Astrocyte of the cerebellum (primary cell): ENCODE data around the gene MALAT1.
"Not testable (repeated sequence)": the region's sequence is repeated elsewhere in the genome, so short reads cannot be mapped to it uniquely, and the experiment has no call there.

ENCODE experiments used
- DNase-seq: peaks from one replicate; pipeline ENCODE4 v3.0.0-alpha.2; 2011; ENCODE audit warnings: low read depth
- H3K4me3 ChIP-seq: 2 replicates; pipeline ENCODE4 v1.5.1; 2011; ENCODE audit warnings: mild to moderate bottlenecking, low read depth, low read length, moderate library complexity
- CTCF ChIP-seq: IDR thresholded peaks from 2 replicates; pipeline ENCODE4 v1.5.1; 2012; ENCODE audit warnings: low read length, low read depth, moderate library complexity, mild to moderate bottlenecking; ENCODE audit errors: missing control alignments
- in situ Hi-C: cut with HindIII; loops from 2 replicates; pipeline ENCODE4 v1.10.0; 2017; ENCODE audit warnings: low sequenced_read_pairs

The MALAT1 gene

GRCh38 chr11:65498977-65499712, at the start of gene MALAT1:
Gene MALAT1 (plus strand): TSS chr11:65499045.
- no peak for TF ChIP-seq CTCF
- H3K4me3 ChIP-seq: peak within 1 kb of the TSS; percentile 87
- DNase-seq: peak; percentile 95
- in situ Hi-C loops: loop anchor here (5.0 kb wide), 1 partner anchor 77 kb away; the partner anchor contains the start of gene NEAT1

- in situ Hi-C loops, H3K4me3 ChIP-seq: not testable (repeated sequence)
Measured at GRCh38 chr11:65451301-65451700, 47.5 kb upstream of the MALAT1 start.

GRCh38 chr11:65452259-65452658, 46.6 kb upstream of the MALAT1 start:
- DNase-seq, H3K4me3 ChIP-seq, in situ Hi-C loops: not testable (repeated sequence)

More at GRCh38 chr11:65451301-65451700, 47.5 kb upstream of the MALAT1 start:
- DNase-seq: not testable (repeated sequence)

- in situ Hi-C loops: no loop called here
- no peak for TF ChIP-seq CTCF
- H3K4me3 ChIP-seq: no peak overlapping the region
- DNase-seq: no peak
Measured at GRCh38 chr11:65452806-65453490, 45.9 kb upstream of the MALAT1 start.

- in situ Hi-C loops: no loop called here
- no peak for TF ChIP-seq CTCF
- H3K4me3 ChIP-seq: peak overlapping the region; percentile 52
- DNase-seq: no peak
Measured at GRCh38 chr11:65454311-65454695, 44.5 kb upstream of the MALAT1 start.

- H3K4me3 ChIP-seq: peak overlapping the region; percentile 52
- in situ Hi-C loops: no loop called here
- TF ChIP-seq CTCF: no peak
- no peak for DNase-seq
Measured at GRCh38 chr11:65454696-65455456, 44.0 kb upstream of the MALAT1 start.

GRCh38 chr11:65456418-65456817, 42.4 kb upstream of the MALAT1 start:
- no peak overlapping the region for H3K4me3 ChIP-seq
- DNase-seq: no peak
- TF ChIP-seq CTCF: no peak
- in situ Hi-C loops: no loop called here
